Neural progenitor cell (in vitro differentiated cells): ENCODE data around the gene ANKRD6.

Experiments
- EZH2 ChIP-seq: fragments of 200-600 bp; sonication (generic); IDR thresholded peaks from 2 replicates; pipeline ENCODE4 v1.6.1; 2017; ENCODE audit warnings: antibody characterized with exemption, mild to moderate bottlenecking, moderate library complexity
- EZH2phosphoT487 ChIP-seq: fragments of 200-600 bp; sonication (generic); IDR thresholded peaks from 2 replicates; pipeline ENCODE4 v1.6.1; 2017; ENCODE audit warnings: antibody characterized with exemption
- TF ChIP-seq, protein P1 (sequence below): fragments of 200-600 bp; sonication (generic); IDR thresholded peaks from 2 replicates; pipeline ENCODE4 v1.5.1; 2017; ENCODE audit warnings: antibody characterized with exemption, mild to moderate bottlenecking

DNA sequence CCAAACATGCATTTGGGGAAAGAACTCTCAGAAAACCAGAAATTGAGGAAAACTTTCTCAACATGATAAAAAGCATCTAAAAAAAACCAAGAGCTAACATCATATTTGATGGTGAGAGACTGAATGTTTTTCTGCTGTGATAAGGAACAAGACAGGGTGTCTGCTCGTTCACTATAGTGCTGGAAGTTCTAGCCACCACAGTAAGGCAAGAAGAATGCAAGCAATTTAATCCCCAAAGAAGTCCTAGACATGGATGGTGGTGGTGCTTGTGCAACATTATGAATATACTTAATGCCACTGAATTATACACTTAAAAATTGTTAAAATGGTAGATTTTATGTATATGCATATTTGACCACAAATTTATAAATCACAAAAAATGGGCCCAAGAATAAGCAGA, 152.2 kb downstream of the ANKRD6 start:
- TF ChIP-seq, protein P1, sequence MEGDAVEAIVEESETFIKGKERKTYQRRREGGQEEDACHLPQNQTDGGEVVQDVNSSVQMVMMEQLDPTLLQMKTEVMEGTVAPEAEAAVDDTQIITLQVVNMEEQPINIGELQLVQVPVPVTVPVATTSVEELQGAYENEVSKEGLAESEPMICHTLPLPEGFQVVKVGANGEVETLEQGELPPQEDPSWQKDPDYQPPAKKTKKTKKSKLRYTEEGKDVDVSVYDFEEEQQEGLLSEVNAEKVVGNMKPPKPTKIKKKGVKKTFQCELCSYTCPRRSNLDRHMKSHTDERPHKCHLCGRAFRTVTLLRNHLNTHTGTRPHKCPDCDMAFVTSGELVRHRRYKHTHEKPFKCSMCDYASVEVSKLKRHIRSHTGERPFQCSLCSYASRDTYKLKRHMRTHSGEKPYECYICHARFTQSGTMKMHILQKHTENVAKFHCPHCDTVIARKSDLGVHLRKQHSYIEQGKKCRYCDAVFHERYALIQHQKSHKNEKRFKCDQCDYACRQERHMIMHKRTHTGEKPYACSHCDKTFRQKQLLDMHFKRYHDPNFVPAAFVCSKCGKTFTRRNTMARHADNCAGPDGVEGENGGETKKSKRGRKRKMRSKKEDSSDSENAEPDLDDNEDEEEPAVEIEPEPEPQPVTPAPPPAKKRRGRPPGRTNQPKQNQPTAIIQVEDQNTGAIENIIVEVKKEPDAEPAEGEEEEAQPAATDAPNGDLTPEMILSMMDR: no peak
- TF ChIP-seq EZH2 (no peak), EZH2phosphoT487 (no peak)
